CD1c-positive myeloid dendritic cell (primary cell): ENCODE results near the gene C9orf153.

Experiments
- DNase-seq: peaks from one replicate; pipeline ENCODE4 v3.0.0-alpha.2; 2016; ENCODE audit errors: extremely low spot score

C9orf153 gene

DNA sequence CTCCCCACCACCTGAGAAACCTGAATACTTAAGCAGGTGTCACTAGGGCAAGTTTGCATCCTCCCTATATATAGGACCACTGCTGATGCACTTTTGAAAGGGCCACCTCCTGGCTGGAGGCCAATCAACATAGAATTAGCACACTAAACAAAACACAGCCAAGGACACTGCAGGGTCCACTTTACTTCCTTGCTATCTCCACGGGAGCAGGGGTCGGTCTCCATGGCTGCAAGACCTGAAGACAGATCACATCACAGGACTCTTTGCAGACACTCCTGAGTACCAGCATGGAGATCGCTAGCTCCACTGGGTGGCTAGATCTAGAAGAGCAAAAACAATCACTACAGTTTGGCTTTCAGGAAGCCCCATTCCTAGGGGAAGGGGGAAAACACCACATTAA lies 72.3 kb downstream of the C9orf153 start:
- DNase-seq, result no peak

DNA sequence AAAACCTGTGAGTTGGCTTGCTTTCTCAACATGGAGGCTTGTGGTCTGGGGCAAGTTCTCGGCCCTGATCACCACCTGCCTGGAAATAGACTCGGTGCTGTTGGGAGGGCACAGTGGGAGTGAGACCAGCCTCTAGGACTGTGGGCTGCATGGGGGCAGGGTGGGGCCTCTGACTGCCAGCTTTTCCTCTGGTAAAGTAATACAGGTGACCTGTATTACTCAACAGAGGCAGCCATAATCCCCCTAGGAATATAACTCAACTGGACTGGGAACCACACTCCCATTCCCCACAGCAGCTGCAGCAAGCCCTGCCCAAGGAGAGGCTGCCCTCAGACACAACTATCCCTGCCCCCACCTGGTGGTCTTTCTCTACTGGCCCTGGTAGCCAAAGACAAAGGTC lies 72.8 kb downstream of the C9orf153 start:
- no peak for DNase-seq

DNA sequence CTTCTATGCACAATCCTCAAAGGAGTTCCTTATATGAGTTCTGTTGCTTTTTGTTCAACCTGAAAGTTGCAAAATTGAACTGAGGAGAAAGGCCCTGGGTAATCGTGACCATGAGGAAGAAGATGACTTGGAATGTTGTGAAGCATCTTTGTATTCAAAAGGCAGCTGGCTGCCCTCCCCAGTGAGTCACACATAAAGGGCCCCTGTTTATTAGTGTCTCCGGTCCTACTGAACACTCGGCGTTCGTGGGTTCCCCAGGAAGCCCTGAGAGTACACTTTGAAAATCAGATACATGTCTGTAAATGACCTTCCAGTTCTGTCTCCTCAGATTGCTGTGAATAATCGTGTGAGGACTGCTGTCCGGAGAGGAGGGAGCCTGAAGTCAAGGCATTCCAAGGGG lies 73.6 kb downstream of the C9orf153 start:
- no peak for DNase-seq

DNA sequence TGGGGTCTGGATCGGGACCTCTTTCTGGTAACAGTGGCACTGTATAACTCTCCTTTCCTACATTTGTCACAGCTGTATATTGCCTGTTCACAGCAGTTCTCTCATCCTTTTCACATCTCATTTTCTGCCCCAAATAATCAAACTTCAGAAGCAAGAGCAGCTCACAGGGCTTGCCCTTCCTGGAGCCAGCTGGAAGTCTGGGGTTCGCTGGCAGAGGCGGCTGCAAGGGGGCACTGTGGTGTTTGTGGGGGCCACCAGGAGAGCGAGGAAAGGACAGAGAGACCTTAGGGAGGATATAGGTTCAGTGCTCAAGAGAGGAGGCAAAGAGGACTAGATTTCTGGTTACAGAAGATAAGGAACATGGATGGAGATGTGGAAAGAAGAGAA lies 75.3 kb downstream of the C9orf153 start:
- no peak for DNase-seq

DNA sequence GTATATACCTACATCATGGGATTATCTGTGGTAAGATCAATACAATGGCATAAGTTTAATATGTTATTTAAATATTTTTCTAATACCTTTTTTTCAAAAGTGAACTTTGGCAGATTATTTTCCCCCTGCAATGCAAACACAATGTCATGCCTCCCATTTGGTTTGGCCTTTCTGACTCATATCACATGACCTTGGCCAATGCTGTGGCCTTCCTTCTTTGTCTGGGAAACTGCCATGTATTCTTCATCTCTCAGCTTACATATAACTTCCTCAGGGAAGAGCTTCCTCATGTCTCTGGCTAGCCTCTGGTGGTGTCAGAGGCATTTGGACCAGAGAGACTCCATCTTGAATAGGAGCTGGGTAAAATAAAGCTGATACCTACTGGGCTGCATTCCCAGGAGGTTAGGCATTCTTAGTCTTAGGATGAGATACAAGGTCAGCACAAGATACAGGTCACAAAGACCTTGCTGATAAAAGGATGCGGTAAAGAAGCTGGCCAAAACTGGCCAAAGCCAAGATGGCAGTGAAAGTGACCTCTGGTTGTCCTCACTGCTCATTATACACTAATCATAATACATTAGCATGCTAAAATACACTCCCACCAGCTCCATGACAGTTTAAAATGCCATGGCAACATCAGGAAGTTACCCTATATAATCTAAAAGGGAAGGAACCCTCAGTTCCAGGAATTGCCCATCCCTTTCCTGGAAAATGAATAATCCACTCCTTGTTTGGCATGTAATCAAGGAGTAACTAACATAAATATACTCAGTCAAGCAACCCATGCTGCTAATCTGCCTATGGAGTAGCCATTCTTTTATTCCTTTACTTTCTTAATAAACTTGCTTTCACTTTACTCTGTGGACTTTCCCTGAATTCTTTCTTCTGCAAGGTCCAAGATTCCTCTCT lies 76.0 kb downstream of the C9orf153 start:
- peak; percentile 39 for DNase-seq

DNA sequence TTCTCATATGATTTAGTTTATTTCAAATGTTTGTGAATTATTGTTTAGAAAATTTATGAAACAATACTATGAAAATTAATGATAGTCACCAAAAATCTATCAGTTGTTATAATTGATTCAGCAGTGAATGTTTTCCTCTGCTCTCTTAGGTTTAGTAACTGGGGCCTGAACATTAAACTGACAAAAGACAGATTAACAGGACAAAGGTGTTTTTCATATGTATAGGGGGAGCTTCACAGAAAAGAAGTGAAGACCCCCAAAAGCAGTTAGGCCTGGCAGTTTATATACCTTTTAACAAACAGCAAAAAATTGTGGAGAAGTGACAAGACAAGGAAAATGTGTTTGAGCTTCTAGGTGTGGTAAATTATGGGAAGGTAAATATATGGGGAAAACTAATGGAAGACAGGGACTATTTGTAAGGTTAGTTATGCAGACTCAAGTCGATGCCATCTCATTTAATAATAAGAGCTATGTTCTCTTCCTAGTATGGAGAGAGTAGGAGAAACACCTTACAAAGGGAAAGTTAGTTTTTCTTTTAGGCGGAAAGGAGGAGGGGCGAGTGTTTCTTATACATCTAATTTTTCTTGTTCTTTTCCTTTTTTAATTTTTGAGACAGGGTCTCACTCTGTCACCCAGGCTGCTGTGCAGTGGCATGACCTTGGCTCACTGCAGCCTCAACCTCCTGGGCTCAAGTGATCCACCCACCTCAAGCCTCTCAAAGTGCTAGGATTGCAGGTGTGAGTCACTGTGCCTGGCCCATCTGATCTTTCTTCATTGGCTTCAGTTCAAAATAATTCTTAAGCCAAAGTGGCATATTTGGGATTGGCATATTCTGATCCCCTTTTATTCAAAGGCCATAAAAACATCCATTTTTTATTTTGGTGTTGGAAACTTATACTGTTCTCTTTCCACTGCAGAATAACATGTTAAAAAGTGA lies 77.8 kb downstream of the C9orf153 start:
- DNase-seq, result no peak

DNA sequence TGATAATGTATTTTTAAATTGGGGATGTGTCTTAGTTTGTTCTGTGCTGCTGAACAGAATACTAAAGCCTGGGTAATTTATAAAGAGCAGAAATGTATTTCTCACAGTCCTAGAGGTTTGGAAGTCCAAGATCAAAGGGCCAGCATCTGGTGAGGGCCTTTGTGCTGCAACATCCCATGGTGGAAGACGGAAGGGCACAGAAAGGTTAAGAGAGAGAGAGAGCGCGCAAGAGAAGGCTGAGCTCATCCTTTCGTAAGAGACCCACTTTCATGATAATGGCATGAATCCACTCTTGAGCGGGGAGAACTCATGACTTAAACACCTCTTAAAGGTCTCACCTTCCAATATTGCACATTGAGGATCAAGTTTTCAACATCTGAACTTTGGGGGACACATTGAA lies 81.0 kb downstream of the C9orf153 start:
- DNase-seq, result no peak

DNA sequence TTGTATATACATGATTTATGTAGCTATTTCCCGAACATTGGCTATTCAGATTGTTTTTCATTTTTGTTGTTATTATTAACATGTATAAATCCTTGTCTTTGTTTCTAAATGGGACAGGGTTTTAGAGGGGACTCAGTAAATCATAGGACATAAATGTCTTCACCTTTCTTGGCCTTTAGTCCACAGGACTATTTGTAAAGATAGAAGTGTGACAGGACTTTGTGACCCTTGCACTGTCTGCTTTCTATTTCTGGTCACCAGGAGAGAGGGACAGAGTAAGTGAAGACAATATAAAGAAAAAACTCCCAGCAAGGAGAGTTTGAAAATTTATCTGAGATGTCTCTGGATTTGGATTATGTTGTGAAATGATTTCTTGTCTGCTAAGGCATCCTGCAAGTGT lies 81.5 kb downstream of the C9orf153 start:
- no peak for DNase-seq

DNA sequence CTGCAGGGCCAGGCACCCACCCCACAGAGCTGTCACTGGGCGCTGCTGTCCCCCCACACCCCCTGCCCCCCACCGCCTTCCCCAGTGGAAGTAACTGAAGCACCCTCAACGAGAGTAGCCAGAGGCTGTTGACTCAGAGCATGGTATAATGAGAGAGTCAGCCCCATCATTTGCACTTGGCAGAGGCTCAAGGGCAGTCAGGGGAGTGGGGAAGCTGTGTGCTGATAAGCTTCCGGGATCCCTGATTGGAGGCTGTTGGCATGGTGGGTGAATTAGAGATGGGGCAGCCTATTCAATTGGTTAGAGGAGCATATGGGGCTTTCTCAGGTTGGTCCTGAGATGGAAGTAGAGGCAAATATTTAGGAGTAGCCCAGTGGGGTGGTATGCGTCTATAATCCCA lies 83.0 kb downstream of the C9orf153 start:
- no peak for DNase-seq

DNA sequence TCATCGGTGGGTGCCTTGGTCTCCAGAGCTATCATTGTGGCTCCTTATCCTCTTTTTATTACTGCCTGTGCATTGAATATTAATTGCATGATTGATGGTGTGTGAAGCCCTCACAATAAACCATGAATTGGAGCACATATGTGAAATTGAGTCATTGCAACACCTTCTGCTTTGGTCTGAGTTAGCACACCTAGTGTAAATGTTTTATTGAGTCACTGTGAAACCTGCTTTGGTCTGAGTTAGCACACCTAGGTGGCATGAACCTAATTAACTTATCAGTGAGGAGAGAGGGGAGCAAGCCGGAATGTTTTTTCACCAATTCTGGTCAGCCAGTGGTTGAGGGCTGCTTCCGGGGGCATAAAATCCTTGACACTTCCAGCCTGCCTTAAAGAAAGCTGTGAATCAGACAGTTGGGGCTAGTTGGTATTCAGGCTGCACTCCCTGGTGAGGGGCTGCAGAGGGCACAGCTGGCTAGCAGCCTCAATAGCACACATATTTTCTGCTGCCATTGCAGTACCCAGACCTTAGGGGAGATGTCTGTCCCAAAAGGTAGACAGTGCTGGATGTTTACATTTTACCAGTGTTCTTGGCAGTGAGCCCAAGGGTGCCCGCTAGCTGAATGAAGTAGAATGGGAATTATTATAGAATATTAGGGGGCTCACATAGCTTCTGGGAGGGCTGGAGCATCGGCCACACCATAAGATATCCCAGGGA lies 83.6 kb downstream of the C9orf153 start:
- DNase-seq, result no peak

DNA sequence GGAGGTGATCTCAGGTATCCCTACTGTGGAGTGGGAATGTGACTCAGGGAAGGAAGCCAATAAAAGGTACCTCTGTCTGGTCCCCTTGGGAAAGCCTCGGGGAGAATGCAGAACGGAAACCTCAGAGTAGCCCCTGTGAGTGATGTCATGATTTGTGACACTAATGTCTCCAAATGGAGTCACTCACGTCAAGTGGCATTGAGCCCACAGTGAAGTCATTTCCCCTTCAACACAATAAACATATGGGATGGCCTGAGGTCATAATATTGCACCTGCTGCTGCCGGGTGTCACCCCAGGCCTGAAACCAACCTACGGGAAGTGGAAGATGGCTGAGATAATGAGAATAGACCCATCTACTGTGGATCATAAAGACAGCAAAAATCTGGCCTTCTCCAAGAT lies 84.2 kb downstream of the C9orf153 start:
- DNase-seq, result no peak
